HL-60 (cell line): ENCODE results near the gene ATG2B.

Source experiments
- POLR2AphosphoS5 ChIP-seq: IDR thresholded peaks from 2 replicates; pipeline ENCODE4 v1.6.1; 2012; ENCODE audit warnings: low read depth
- TF ChIP-seq, protein P1 (sequence below): IDR thresholded peaks from one replicate; pipeline ENCODE4 v1.5.1; 2011; ENCODE audit warnings: low read length, control low read depth, inconsistent platforms; ENCODE audit not compliant: insufficient read depth
- TF ChIP-seq, protein P2 (sequence below): IDR thresholded peaks from 2 replicates; pipeline ENCODE4 v1.6.1; 2012; ENCODE audit warnings: low read depth; ENCODE audit not compliant: insufficient replicate concordance

DNA sequence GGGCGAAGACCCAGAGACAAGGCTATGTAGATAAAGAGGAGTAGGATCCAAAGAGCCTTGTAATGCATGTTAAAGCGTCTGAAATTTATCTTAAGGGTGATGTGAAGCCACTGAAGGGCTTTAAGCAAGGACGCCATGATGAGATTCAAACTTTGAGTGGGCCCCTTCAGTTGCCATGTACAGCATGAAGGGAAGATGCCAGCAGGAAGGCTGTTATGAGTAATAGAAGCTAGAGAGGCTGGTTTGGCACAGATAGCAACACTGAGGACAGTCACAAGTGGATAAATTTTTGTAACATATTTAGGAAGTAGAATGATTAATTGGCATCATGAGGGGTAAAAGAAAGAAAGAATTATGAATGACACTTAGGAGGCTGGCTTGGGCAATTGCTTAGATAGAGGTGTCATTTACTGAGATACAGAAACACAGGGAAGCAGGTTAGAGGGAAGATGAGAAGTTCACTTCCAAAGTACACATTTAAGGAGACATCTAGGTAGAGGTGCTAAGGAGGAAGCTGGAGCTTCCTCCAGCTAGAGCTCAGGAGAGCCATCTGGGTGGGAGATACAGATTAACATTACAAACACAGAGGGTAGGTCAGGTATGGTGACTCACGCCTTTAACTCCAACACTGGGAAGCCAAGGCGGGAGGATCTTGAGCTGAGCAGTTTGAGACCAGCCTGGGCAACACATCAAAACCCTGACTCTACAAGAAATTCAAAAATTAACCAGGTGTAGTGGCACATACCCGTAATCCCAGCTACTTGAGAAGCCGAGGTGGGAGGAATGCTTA lies 13.7 kb downstream of the ATG2B start:
- no peak for TF ChIP-seq POLR2AphosphoS5
- TF ChIP-seq, protein P1, sequence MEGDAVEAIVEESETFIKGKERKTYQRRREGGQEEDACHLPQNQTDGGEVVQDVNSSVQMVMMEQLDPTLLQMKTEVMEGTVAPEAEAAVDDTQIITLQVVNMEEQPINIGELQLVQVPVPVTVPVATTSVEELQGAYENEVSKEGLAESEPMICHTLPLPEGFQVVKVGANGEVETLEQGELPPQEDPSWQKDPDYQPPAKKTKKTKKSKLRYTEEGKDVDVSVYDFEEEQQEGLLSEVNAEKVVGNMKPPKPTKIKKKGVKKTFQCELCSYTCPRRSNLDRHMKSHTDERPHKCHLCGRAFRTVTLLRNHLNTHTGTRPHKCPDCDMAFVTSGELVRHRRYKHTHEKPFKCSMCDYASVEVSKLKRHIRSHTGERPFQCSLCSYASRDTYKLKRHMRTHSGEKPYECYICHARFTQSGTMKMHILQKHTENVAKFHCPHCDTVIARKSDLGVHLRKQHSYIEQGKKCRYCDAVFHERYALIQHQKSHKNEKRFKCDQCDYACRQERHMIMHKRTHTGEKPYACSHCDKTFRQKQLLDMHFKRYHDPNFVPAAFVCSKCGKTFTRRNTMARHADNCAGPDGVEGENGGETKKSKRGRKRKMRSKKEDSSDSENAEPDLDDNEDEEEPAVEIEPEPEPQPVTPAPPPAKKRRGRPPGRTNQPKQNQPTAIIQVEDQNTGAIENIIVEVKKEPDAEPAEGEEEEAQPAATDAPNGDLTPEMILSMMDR = no peak
- TF ChIP-seq, protein P2, sequence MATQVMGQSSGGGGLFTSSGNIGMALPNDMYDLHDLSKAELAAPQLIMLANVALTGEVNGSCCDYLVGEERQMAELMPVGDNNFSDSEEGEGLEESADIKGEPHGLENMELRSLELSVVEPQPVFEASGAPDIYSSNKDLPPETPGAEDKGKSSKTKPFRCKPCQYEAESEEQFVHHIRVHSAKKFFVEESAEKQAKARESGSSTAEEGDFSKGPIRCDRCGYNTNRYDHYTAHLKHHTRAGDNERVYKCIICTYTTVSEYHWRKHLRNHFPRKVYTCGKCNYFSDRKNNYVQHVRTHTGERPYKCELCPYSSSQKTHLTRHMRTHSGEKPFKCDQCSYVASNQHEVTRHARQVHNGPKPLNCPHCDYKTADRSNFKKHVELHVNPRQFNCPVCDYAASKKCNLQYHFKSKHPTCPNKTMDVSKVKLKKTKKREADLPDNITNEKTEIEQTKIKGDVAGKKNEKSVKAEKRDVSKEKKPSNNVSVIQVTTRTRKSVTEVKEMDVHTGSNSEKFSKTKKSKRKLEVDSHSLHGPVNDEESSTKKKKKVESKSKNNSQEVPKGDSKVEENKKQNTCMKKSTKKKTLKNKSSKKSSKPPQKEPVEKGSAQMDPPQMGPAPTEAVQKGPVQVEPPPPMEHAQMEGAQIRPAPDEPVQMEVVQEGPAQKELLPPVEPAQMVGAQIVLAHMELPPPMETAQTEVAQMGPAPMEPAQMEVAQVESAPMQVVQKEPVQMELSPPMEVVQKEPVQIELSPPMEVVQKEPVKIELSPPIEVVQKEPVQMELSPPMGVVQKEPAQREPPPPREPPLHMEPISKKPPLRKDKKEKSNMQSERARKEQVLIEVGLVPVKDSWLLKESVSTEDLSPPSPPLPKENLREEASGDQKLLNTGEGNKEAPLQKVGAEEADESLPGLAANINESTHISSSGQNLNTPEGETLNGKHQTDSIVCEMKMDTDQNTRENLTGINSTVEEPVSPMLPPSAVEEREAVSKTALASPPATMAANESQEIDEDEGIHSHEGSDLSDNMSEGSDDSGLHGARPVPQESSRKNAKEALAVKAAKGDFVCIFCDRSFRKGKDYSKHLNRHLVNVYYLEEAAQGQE = no peak
